ENCODE measurements around the gene ALG1.
"Not testable (repeated sequence)": the region's sequence is repeated elsewhere in the genome, so short reads cannot be mapped to it uniquely, and the experiment has no call there.

DNA sequence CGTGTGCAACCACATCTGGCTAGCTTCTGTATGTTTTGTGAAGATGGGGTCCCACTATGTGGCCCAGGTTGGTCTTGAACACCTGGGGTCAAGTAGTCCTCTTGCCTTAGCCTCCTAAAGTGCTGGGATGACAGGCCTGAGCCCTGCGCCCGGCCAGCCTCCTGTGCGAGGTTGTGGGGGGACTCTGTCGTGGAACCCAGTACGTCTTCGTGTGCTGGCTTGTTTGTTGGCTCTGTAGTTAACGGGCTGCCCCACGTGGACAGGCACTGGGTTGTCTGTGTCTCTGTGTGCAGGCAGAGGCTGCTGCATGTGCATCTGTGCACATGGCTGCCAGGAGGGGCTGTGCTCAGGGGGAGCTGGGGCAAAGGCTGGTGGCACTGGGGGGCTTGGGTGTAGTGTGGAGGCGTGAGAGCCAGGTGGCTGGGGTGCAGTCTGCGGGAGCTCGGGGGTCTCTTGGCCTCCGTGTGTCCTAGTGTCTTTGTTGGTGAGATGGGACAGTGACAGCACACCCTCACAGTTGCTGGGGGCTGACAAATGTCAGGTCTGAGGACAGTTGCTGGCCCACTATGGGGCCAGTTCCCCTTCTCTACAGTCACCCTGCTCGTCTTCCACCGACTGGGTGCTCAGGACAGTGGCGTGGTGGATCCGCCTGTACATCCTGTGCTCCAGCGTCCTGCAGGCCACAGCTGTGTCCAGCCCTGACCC is 16.6 kb downstream of the ALG1 start:
- not testable (repeated sequence) for TF ChIP-seq ZFX (CRISPR knock-in tag; IDR thresholded peaks at IDR 0.05; ENCODE audit: low read depth); FOXK1 (CRISPR knock-in tag; IDR thresholded peaks at IDR 0.05; ENCODE audit: borderline replicate concordance, low read depth); TAF1 (CRISPR knock-in tag; IDR thresholded peaks at IDR 0.05); ZMYM4 (CRISPR knock-in tag; IDR thresholded peaks at IDR 0.05); HIVEP1 (CRISPR knock-in tag; IDR thresholded peaks at IDR 0.05); NFRKB (IDR thresholded peaks at IDR 0.05); SAP130 (CRISPR knock-in tag; IDR thresholded peaks at IDR 0.05; ENCODE audit: low read depth)
- TF ChIP-seq, protein P1, sequence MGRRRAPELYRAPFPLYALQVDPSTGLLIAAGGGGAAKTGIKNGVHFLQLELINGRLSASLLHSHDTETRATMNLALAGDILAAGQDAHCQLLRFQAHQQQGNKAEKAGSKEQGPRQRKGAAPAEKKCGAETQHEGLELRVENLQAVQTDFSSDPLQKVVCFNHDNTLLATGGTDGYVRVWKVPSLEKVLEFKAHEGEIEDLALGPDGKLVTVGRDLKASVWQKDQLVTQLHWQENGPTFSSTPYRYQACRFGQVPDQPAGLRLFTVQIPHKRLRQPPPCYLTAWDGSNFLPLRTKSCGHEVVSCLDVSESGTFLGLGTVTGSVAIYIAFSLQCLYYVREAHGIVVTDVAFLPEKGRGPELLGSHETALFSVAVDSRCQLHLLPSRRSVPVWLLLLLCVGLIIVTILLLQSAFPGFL (CRISPR knock-in tag; IDR thresholded peaks at IDR 0.05), result not testable (repeated sequence)
- TF ChIP-seq, protein P2, sequence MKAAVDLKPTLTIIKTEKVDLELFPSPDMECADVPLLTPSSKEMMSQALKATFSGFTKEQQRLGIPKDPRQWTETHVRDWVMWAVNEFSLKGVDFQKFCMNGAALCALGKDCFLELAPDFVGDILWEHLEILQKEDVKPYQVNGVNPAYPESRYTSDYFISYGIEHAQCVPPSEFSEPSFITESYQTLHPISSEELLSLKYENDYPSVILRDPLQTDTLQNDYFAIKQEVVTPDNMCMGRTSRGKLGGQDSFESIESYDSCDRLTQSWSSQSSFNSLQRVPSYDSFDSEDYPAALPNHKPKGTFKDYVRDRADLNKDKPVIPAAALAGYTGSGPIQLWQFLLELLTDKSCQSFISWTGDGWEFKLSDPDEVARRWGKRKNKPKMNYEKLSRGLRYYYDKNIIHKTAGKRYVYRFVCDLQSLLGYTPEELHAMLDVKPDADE (CRISPR knock-in tag; IDR thresholded peaks at IDR 0.05), result not testable (repeated sequence)
